Measurements from ENCODE around the gene CAPN8.
"Not testable (repeated sequence)": the region's sequence is repeated elsewhere in the genome, so short reads cannot be mapped to it uniquely, and the experiment has no call there.

The CAPN8 gene

DNA sequence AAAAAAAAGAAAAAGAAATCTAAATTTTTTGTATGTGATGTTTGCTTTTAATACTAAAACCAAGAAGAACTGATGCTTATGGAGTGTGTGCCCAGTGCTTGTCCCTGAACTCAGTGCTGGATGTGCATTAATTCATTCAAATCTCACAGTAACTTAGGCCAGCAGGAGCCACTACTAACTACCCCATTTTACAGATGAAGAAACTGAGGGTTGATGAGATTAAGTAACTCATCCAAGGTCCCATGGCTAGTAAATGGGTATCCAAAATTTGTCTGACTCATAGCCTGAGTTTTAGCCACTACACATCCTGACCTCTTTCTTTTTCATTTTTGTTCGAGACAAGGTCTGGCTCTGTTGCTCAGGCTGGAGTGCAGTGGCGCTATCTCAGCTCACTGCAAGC is 144.4 kb downstream of the CAPN8 start:
- DNase-seq = no peak

DNA sequence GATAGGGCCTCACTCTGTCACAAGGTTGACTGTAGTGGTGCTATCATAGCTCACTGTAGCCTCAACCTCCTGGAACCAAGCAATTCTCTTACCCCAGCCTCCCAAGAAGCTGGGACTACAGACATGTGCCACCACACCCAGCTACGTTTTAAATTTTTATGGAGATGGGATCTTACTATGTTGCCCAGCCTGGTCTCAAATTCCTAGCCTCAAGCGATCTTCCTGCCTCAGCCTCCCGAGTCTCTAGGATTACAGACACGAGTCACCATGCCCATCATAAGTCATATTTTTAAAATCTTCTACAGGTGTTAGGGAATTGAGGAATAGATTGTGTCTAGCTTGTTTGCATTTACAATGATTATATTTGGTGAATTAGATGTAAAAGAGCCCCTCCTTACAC is 145.3 kb downstream of the CAPN8 start:
- no peak for DNase-seq

DNA sequence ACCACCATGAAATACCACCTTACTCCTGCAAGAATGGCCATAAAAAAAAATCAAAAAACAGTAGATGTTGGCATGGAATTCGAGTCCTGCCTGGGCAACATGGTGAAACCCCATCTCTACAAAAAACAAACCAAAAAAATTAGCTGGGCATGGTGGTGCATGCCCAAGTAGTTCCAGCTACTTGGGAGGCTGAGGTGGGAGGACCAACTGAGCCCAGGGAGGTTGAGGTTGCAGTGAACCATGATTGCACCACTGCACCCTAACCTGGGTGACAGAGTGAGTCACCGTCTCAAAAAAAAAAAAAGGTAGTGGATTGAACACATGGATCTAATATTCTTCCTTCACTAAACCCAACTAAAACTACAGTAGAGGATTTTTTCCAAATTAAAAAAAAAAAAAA is 146.4 kb downstream of the CAPN8 start:
- no peak for DNase-seq

DNA sequence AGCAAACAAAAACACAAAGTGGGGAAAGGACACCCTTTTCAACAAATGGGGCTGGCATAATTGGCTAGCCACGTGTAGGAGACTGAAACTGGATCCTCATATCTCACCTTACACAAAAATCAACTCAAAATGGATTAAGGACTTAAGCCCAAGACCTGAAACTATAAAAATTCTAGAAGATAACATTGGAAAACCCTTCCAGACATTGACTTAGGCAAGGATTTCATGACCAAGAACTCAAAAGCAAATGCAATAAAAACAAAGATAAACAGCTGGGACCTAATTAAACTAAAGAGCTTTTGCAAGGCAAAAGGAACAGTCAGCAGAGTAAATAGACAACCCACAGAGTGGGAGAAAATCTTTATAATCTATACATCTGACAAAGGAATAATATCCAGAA is 146.9 kb downstream of the CAPN8 start:
- not testable (repeated sequence) for DNase-seq

DNA sequence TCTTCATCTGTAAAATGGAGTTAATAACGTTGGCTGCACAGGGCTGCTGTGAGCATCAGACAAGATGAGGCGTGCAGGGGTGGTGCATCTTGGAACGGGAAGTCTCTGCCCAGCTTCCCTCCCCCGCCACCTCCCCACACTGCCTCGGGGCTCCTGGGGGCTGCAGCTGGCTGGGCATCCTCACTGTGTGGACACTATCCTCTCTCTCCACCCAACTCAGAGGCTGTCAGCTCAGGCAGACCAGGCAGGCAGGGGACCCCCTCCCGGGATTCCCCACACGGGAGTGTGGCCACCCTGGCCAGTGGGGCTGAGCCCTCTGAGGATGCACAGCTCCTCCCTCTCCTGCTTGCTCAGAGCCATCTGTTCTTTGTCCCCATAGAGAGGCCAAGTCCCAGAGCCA is 149.6 kb downstream of the CAPN8 start:
- DNase-seq = no peak

DNA sequence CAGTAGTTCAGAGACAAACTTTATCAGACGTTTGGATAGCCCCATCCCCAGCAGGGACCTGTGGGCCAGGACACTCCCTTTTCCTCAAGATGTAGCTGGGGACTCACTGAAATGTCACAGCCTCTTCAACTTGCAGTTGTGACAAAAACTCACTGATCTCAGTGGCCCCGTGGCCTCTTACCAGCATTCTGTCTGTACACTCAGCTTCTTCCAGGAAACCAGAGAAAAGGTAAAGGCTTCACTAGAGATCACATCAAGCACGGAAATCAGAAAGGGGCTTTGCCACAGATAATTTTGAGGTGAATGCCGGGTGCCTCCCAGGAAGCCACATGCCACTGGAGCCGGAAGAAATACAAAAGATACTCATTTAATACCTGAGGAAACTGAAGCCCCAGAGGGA is 150.1 kb downstream of the CAPN8 start:
- no peak for DNase-seq

- DNase-seq = no peak
Observed at GRCh38 chr1:223514644-223515043, 150.9 kb downstream of the CAPN8 start.

DNA sequence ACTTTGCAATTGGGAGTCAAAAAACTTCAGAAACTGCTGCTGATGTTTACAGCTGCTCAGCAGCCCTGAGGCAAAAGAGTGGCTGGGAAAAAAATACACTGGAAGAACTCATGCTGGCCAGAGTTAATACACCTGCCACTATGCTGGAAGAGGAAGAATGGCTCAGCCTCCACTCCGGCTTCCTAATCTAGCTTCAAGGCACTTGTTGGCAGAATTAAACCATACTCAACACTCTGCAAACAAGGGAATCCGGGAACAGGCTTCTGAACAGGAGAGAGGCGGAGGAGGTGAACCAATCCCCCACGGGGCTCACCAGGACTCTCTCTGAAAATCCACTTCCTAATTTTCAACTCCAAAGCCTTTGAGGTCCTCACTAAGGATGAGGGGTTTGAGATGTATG is 152.2 kb downstream of the CAPN8 start:
- DNase-seq = no peak

DNA sequence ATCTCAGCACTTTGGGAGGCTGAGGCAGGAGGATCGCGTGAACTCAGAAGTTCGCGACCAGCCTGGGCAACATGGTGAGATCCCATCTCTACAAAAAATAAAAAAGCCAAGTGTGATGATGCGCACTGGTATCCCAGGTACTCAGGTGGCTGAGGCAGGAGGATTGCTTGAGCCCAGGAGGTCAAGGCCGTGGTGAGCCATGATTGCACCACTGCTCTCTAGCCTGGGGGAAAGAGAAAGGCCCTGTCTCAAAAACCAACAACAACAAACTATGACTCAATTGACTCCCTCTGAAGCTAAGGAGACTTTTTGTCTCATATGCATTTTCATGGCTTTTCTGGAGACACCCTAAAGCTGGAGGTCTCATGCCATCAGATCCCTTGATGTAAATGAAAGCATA is 153.4 kb downstream of the CAPN8 start:
- no peak for DNase-seq

DNA sequence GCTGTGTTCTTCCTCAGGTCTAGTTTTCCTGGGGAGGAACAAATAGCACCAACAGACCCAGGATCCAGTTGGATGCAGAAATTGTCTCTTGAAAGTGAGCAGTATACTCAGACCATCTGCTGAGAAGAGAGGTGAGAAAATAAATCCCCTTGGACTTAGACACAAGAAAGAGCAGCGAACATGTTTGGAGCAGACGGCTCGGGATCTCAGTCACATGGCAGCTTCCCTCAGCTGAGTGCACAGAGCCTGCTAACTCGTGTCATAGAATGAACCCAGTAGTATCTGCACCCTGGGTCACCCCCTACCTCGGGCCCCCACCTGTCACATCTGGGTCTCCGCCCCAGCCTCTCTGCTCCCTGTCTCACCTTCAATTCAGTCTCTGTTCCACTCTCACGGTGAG is 156.7 kb downstream of the CAPN8 start:
- DNase-seq = no peak

DNA sequence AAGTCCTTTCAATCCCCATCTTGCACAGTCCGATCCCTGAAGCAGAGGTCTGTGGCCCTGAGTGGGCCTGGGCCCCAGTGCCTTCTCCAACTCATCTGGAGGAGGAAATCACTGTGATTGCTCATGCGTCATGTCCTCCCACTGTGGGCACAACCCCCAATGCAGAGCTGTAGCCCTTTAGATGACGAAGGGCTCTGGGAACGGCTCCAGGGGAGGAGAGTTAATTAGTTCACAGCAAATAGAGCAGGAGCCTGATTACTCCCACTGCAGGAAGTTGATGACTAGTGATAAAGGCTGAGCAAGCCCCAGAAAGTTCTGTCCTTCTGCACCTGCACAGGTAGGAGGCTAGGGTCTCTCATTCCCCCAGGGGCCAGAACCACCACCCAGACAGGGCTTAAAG is 160.8 kb downstream of the CAPN8 start:
- DNase-seq = peak; percentile 6

DNA sequence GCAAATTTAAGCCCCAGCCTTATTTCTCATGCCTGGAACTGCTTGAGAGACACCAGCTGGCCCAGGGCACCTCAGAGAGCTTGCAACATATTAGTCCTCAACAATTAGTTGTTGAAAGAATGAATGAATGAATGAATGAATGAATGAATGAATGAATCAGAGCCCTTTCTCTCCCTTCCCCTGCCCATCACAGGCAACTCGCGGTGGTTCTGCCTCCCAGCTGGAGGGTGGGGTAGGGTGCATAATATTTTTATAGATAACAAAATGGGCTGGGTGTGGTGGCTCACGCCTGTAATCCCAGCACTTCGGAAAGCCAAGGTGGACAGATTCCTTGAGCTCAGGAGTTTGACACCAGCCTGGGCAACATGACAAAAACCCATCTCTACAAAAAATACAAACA is 162.2 kb downstream of the CAPN8 start:
- no peak for DNase-seq

GRCh38 chr1:223500560-223501425 is 164.7 kb downstream of the CAPN8 start:
- no peak for DNase-seq

DNA sequence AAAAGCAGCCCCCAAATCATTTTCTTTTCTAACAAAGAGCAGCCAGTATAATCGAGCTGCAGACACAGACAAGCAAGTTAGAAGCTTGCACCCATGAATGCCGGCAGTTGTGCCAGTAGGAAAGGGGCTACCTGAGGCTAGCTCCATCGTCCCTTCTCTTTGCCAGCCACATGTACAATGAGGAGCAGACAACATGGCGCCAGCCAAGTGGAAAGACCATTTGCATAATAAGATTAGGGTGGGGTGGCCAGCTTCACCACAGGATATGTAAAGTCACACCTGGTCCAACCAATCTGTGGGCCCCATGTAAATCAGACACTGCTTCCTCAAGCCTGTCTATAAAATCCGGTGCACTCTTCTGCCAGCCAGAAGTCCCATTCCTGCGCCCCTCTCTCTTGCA is 168.6 kb downstream of the CAPN8 start:
- no peak for DNase-seq

GRCh38 chr1:223494926-223495645 is 170.4 kb downstream of the CAPN8 start:
- DNase-seq = no peak

DNA sequence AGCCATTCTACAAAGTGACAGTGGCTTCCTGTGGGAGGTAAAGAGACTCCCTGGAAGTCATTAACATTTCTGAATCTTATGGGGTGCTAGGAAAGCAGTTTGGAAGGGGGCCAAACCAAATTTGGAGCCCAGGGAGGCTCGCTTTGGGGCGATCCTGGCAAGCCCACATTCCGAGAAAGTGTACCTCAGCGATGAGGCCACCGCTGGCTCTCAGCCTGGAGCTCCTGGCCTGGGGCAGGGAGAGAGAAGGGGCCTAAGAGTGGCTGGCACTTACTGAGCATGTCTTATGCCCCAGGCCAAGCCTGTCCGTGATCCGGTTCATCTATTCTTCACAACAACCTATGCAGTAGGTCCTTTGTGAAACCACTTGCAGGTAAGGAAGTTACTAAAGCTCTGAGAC is 173.5 kb downstream of the CAPN8 start:
- DNase-seq = no peak

All from OCI-M1 (cell line).